Lower leg skin (tissue), 3 donors: Measurements from ENCODE around the gene CLTCL1.

Experiments used
- CTCF ChIP-seq, 3 donors: fragments of 450-650 bp; IDR thresholded peaks; one replicate each; pipeline ENCODE4 v1.5.1; 2016; ENCODE audit warnings: antibody characterized with exemption in 3 of 3, mild to moderate bottlenecking in 3 of 3, moderate library complexity in 2 of 3
- POLR2A ChIP-seq, 2 donors: fragments of 450-650 bp; IDR thresholded peaks; one replicate each; pipeline ENCODE4 v1.6.1; 2016 to 2017; ENCODE audit warnings: antibody characterized with exemption in 2 of 2, mild to moderate bottlenecking in 1 of 2, moderate library complexity in 1 of 2

GRCh38 chr22:19213442-19214077, 78.0 kb downstream of the CLTCL1 start:
- TF ChIP-seq POLR2A (IDR thresholded peaks at IDR 0.05), result no peak
- TF ChIP-seq CTCF (IDR thresholded peaks at IDR 0.05), result no peak
